Amniotic stem cell (primary cell): ENCODE results near the gene CD209.

Experiments used
- DNase-seq: peaks from one replicate; lab custom pipeline; 2025; lab: John Stamatoyannopoulos, UW

The CD209 gene

DNA sequence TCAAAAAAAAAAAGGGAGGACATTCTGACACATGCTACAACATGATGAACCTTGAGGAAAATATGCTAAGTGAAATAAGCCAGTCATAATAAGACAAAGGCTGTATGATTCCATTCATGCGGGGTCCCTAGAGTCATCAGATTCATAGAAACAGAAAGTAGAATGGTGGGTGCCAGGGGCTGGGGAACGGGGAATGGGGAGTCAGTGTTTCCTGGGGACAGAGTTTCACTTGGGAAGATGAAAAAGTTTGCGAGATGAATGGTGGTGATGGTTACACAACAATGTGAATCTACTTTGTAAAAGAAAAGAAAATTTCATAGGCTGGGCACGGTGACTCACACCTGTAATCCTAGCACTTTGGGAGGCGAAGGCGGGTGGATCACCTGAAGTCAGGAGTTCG is 9.3 kb downstream of the CD209 start:
- DNase-seq = no peak

DNA sequence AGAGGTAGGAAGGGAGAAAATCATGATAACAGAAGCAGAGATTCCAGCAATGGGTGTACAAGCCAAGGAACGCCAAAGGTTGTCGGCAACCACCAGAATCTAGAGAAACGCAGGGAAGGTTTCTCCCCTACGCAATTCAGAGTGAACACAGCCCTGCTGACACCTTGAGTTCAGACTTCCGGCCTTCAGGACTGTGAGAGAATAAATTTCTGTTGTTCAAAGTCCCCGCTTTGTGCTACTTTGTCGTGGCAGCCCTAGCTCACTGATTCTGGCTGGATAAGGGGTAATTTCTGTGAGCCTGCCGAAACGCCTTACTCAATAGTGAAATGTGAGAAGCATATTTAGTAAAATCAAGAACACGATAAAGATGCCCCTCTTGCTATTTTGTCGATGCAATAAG is 10.1 kb downstream of the CD209 start:
- no peak for DNase-seq

DNA sequence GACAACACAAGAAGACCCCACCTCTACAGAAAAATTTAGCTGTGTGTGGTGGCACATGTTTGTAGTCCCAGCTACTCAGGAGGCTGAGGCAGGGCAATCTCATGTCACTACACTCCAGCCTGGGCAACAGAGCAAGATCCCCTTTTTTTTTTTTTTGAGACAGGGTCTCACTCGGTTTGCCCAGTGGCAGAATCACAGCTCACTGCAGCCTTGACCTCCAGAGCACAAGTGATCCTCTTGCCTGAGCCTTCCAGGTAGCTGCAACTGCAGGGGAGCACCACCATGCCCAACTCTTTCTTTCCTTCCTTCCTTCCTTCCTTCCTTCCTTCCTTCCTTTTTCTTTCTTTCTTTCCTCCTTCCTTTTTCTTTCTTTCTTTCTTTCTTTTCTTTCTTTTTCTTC is 11.2 kb downstream of the CD209 start:
- no peak for DNase-seq

DNA sequence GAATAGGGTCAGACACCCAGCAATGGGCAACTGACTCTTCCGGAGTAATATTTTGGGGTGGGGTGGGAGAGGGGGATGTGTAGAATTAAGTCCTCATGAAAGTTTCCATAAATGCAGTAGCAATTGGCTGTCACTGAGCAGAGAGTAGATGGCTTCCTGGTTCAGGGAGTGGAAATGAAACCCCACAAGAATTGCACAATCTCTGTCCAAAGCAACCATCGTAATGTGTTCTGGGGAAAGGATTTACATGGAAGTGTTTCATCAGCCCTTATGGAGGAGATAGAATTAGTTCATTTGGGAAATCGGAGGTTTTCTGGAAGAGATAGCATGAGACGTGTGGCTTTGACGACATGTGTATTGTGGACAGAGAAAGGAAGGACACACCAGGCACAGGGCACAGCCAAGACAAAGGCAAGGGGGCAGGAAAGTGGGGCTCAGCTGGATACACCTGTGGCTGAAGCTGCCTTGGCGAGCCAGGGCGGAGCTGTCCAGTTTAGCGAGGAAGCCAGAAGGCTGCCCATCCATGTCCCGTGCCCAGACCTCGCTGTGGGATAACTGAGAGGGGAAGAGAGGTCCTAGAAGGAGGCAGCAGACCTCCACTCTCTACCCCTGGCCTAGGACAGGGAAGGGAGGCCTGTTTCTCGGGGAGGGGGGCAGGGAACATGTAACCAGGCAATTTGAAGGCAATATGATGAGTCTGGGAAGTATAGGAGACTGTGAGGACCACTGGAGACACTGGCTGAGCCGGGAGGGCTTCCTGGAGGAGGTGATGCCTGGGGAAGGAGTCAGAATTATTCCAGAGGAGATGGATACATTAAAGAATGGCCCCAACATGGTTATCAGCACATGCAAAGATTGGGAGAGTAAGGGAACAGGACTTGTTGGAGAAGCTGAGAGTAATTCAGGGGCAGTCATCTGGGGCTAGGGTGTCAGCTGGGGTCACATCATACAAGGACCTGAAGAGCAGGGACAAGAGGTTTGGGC is 12.8 kb downstream of the CD209 start:
- DNase-seq = no peak

- DNase-seq = no peak
Observed at GRCh38 chr19:7733376-7733775, 14.0 kb downstream of the CD209 start.

DNA sequence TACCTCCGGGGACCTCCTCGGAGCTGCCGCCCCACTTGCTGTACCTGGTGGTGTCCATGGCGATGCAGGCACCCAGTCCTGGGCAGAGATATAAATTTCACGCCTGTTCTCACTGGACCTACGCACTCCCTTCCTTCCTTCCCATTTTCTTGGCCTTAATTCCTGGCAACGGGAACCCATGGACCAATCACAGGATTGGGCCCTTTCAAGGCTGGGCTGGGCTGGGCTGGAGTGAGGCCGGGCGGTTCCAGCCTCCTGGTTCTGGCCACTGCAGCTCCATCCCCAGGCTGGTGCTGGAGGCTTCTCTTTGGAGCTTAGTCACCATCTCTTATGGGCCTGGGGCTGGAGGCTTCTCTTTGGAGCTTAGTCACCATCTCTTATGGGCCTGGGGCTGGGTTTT is 15.3 kb downstream of the CD209 start, which contains the start of gene CLEC4G:
CLEC4G (minus strand) TSS at position 66 of the 400 bp plus-strand sequence; CDS start at position 58, 8 bp downstream.
- no peak for DNase-seq

DNA sequence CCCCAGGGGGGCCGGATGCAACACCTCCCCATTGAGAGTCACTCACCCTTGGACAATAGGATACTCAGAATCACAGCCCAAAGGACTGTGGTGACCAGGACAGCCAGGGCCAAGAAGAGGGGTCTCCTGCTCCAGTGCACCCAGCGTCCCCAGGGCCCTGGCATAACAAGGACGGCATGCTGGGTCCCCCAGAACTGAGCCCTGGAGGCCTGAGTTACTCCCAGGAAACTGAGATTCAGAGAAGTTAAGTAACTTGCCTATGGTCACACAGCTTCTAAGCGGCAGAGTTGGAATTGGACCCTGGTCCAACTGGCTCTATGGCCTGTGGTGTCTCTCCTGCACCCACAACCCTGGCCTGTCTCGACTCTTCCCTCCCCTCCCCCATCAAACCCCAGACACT is 15.7 kb downstream of the CD209 start:
- DNase-seq = no peak

DNA sequence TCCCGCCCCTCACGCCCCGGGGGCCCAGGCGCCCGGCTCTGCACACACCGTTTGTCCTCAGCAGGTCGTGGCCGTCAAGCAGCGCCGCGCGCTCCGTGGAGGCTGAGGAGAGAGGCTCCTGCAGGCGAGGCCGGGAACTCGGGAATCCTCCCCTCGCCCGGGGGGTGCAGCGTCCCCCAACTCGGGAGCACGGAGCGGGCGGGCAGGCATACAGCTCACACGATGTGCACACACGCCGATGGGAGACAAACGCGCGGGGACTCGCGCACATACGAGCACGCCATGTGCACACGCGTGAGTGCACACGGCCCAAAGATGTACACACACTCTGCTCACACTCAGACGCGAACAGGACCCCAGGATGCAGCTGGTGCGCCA is 16.1 kb downstream of the CD209 start:
- DNase-seq = no peak

DNA sequence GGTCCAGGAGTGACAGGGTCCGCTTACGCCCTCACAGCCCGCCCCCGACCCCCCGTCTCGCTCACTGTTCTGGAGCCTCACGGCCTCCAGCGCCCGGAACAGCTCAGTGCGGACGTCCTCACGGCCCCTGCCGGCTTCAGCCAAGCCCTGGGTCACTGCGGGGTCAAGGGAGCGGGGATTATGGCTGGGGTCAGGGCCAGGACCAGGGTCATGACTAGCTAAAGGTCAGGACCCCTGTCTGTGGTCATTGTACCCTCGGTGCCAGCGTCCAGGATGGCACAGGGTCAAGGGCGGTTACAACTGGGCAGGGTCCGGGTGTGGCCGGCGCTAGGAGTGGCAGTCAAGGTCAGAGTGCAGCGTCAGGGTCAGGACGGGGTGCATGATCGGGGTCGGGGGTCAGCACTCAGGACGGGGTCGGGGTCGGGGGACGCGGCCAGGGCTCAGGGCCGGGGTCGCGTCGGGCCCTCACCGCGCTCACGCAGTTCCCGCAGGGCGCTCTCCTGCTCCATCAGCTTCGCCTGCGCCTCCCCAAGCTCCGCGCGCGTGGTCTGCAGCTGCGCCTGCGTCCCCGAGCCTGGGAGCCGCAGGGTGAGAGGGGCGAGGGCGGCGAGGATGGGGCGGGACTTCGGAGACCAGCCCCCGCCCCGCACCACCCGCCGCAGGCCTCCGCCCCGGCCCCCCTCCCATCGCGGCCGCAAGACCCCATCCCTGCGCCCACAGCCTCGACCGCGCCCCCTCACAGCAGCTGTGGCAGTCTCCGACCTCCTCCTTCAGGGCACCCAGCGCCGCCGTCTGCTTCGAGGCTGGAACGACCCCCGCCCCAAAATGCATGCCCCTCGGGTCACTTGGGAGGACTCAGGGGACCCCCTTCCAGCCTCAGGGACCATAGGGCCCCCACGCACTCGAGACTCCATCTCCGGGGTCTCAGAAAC is 16.8 kb downstream of the CD209 start:
- DNase-seq = no peak

DNA sequence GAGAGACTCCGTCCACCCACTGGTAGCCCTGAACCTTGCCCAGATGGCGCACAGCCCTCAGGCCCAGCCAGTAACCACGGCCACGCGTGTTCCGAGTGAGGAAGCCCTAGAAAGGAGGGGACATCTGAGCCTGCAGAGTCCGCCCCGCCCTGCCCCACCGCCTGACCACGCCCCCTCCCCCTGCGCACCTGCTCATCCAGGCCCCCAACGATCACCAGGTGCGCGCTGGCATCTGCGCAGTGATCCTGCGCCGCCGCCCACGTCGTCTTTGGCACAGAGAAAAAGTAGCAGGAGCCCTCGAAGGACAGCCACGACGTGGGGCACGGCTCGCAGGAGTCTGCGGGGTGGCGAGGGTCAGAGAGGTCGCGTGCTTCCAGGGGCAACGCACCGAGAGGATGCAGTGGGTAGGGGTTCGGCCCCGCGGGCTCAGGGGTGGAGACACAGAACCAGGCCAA is 17.5 kb downstream of the CD209 start:
- no peak for DNase-seq

DNA sequence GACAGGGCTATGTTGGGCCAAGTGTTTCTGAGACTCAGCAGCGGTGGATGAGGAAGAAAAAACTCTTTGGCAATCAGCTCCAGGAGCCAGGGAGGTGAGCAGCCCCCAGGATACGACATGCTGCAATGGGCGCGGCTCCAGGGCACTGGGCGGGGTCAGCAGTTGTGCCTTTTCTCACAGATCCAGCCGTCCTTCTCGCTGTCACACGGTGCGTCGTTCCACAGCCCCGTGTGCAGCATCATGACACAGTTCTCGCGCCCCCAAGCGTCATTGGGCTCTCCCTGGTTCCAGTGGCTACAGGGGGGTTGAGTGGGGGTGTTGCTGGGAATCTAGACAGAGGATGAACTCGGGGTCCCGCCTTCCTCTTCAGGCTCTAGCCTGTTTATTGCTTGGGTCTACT is 18.1 kb downstream of the CD209 start:
- no peak for DNase-seq

DNA sequence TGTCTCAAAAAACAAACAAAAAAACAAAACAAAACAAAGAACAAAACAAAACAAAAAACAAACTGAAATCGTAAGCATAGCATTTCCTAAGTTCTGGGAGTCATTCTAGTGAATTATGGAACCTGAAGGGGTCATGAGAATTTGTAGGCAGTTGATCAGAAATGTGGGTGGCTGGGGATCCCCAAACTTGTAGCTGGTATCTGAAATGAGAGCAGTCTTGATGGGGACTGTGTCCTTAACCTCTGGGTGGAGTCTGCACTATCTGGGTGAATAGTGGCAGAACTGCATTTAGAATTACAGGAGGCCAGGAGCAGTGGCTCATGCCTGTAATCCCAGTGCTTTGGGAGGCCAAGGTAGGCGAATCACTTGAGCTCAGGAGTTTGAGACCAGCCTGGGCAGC is 21.5 kb downstream of the CD209 start:
- DNase-seq = no peak

DNA sequence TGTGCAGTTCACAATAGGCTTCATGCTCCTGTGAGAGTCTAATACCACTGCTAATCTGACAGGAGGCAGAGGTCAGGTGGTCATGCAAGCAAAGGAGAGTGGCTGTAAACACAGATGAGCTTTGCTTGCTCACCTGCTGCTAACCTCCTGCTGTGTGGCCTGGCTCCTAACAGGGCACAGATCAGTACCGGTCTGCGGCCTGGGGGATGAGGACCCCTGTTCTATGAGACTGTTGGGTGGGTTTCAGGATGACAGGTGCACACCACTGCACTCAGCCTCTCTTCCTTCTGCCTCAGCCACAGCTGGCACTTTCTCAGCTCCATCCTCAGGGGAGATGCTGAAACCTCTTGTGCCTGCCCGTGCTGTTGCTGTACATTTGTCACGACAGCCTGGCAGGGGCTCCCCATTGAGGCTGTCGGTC is 25.1 kb downstream of the CD209 start:
- DNase-seq = no peak

GRCh38 chr19:7720351-7720750 is 27.0 kb downstream of the CD209 start:
- no peak for DNase-seq

- no peak for DNase-seq
Observed at GRCh38 chr19:7718668-7719067, 28.7 kb downstream of the CD209 start.

GRCh38 chr19:7716762-7717161 is 30.6 kb downstream of the CD209 start:
- no peak for DNase-seq

- DNase-seq = no peak
Observed at GRCh38 chr19:7715671-7716070, 31.7 kb downstream of the CD209 start.

- DNase-seq = no peak
Observed at GRCh38 chr19:7710616-7711015, 36.7 kb downstream of the CD209 start.

- DNase-seq = no peak
Observed at GRCh38 chr19:7709932-7710460, 37.3 kb downstream of the CD209 start.

DNA sequence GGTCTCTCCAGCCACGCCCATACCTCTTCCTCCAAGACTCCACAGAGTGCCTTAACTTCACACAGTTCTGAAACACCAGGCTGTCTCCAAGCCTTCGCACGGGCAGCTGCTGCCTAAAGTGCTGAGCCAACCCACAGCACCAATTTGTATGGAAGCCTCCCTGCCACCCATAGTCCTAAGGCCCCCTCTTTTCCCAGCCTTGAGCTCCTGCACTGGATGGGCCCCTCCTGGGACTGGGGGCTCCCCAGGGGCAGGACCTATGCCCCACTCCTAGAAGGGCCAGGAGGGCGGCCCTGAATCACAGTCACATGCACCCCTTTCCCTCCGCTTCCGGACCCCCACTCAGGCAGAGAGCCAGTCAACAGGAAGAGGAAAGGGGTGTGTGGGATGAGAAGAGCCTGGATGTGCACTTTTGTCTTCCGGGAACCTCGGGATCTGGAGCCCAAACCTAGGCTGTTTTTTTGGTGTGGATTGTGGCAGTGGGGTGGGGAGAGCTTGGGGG is 40.3 kb downstream of the CD209 start:
- DNase-seq = no peak

- DNase-seq = no peak
Observed at GRCh38 chr19:7706188-7706954, 41.0 kb downstream of the CD209 start.
